OCI-LY1 (cell line): ENCODE data around the gene ANKRD6.
"Not testable (repeated sequence)": the region's sequence is repeated elsewhere in the genome, so short reads cannot be mapped to it uniquely, and the experiment has no call there.

Source experiments
- CTCF ChIP-seq: fragments of 200-600 bp; sonication (generic), shearing (Covaris generic); IDR thresholded peaks from 2 replicates; pipeline ENCODE4 v1.5.1; 2017; ENCODE audit warnings: mild to moderate bottlenecking, antibody characterized with exemption, low read length, moderate library complexity, mixed read lengths
- EZH2 ChIP-seq: fragments of 200-600 bp; sonication (generic), shearing (Covaris generic); IDR thresholded peaks from 2 replicates; pipeline ENCODE4 v1.8.0; 2017; ENCODE audit warnings: borderline replicate concordance, mixed run types, mild to moderate bottlenecking, antibody characterized with exemption, low read length, moderate library complexity, mixed read lengths

- not testable (repeated sequence) for TF ChIP-seq CTCF, EZH2
Observed at GRCh38 chr6:89397884-89398283, 35.1 kb upstream of the ANKRD6 start.
